ENCODE results near the gene PPFIA2. TPM values are rescaled to one million over a fixed set of nuclear protein-coding genes. Genes with fewer than 3 reads are reported as not detected.

The PPFIA2 gene
- total and polyA plus RNA-seq, 5 donors = 0.62 to 3.0 (median 0.89) TPM

GRCh38 chr12:81502912-81503695 is 256.0 kb downstream of the PPFIA2 start:
- 49% methylated on average over 3 of the region's 3 CpGs for WGBS
- no peaks in the 10 kb centered on the region for H3K9me3 ChIP-seq (ENCODE audit: control insufficient read depth, low read length)
- H3K4me1 ChIP-seq (ENCODE audit: control insufficient read depth, insufficient read depth, low read length) = peaks cover 1% of the 10 kb centered on the region
- intact Hi-C loops (cut with DNase I) = no loop called here
- ATAC-seq (no peak), DNase-seq (no peak)
- no peak overlapping the region for H3K4me3 ChIP-seq (ENCODE audit: low read length)
- no peak overlapping the region for H3K27ac ChIP-seq (ENCODE audit: low read length)
- H3K27me3 ChIP-seq (ENCODE audit: control insufficient read depth, insufficient read depth) = no peaks in the 10 kb centered on the region

DNA sequence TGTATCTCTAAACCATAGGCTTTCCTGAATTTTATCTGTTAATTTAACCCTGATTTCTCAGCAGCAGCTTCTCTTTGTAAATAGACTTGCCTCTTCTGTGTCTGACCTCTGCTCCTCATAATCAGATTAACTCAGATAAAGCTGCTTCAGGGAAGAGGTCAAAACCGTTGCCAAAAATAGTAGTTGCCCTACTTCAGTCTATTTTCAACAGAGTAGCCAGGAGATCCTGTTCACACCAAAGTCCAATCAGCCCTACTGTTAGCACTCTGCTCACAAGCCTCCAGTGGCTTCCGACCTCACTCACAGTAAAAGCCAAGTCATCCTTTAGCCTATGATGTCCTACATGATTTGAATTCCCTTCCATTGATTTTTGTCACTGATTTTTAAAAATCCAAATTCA is 258.4 kb downstream of the PPFIA2 start:
- Histone ChIP-seq H3K27ac (ENCODE audit: low read length) (no peak overlapping the region), H3K9me3 (ENCODE audit: control insufficient read depth, low read length) (no peaks in the 10 kb centered on the region), H3K27me3 (ENCODE audit: control insufficient read depth, insufficient read depth) (no peaks in the 10 kb centered on the region), H3K4me3 (ENCODE audit: low read length) (no peak overlapping the region), H3K4me1 (ENCODE audit: control insufficient read depth, insufficient read depth, low read length) (peaks cover 1% of the 10 kb centered on the region)
- intact Hi-C loops (cut with DNase I) = no loop called here
- DNase-seq (no peak), ATAC-seq (peak; percentile 31 to 43)
- 41% methylated on average over 2 of the region's 2 CpGs for WGBS

GRCh38 chr12:81499809-81500208 is 259.3 kb downstream of the PPFIA2 start:
- WGBS = 29% methylated on average over 4 of the region's 4 CpGs
- intact Hi-C loops (cut with DNase I) = no loop called here
- peak; percentile 61 to 64 for ATAC-seq

DNA sequence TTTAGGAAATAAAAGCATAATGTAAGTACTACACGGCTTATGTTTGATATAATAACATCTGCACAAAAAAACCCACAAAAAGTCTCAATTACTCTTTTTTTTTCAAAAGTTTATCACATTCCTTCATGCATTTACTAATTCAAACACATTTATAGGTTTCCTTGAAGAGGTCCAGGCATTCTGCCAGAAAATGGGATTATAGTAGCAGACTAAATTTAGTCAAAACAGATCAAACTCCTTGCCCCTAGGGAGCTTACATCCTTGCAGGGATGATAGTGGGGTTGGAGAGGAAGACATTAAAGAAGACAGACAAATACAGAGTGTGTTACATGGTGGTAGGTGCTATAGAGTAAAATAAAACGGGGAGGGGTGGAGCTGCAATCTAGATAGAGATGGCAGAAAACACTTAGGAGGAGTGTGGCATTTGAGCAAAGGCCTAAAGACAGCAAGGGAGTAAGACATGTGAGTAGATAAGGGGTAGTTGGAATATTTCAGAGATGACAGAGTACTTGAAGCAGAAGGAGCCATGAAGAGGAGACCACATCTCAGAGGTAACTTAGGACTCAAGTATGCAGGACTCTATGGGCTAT is 266.9 kb downstream of the PPFIA2 start:
- WGBS = 44% methylated on average over 2 of the region's 2 CpGs
- ATAC-seq = no peak

More at GRCh38 chr12:81499809-81500208, 259.3 kb downstream of the PPFIA2 start:
- Histone ChIP-seq H3K4me1 (ENCODE audit: control insufficient read depth, insufficient read depth, low read length) (peaks cover 1% of the 10 kb centered on the region), H3K27ac (ENCODE audit: low read length) (no peak overlapping the region), H3K27me3 (ENCODE audit: control insufficient read depth, insufficient read depth) (no peaks in the 10 kb centered on the region), H3K9me3 (ENCODE audit: control insufficient read depth, low read length) (no peaks in the 10 kb centered on the region), H3K4me3 (ENCODE audit: low read length) (no peak overlapping the region)
- DNase-seq = no peak

DNA sequence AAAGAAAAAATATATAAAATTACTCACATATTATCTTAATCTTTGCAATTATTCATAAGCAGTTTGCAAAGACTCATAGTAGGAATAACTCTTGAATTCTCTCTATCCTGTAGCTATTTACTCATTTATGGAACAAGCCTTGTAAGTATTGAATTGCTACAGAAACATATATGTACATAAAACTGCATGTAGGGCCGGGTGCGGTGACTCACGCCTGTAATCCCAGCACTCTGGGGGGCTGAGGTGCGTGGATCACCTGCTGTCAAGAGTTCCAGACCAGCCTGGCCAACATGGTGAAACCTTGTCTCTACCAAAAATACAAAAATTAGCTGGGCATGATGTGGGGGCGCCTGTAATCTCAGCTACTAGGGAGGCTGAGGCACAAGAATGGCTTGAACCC is 286.2 kb downstream of the PPFIA2 start:
- no peaks in the 10 kb centered on the region for H3K9me3 ChIP-seq (ENCODE audit: control insufficient read depth, low read length)
- DNase-seq = no peak
- 85% methylated on average over 5 of the region's 5 CpGs for WGBS
- no peak overlapping the region for H3K27ac ChIP-seq (ENCODE audit: low read length)
- intact Hi-C loops (cut with DNase I) = no loop called here
- no peak overlapping the region for H3K4me3 ChIP-seq (ENCODE audit: low read length)
- no peaks in the 10 kb centered on the region for H3K4me1 ChIP-seq (ENCODE audit: control insufficient read depth, insufficient read depth, low read length)
- H3K27me3 ChIP-seq (ENCODE audit: control insufficient read depth, insufficient read depth) = no peaks in the 10 kb centered on the region
- no peak for ATAC-seq

More for the DNA sequence above, 266.9 kb downstream of the PPFIA2 start:
- Histone ChIP-seq H3K27ac (ENCODE audit: low read length) (no peak overlapping the region), H3K27me3 (ENCODE audit: control insufficient read depth, insufficient read depth) (no peaks in the 10 kb centered on the region), H3K9me3 (ENCODE audit: control insufficient read depth, low read length) (no peaks in the 10 kb centered on the region), H3K4me3 (ENCODE audit: low read length) (no peak overlapping the region), H3K4me1 (ENCODE audit: control insufficient read depth, insufficient read depth, low read length) (no peaks in the 10 kb centered on the region)
- DNase-seq = no peak
- intact Hi-C loops (cut with DNase I) = no loop called here

GRCh38 chr12:81470923-81471322 is 288.2 kb downstream of the PPFIA2 start:
- intact Hi-C loops (cut with DNase I) = no loop called here
- Histone ChIP-seq H3K4me3 (ENCODE audit: low read length) (no peak overlapping the region), H3K4me1 (ENCODE audit: control insufficient read depth, insufficient read depth, low read length) (no peaks in the 10 kb centered on the region), H3K9me3 (ENCODE audit: control insufficient read depth, low read length) (no peaks in the 10 kb centered on the region), H3K27me3 (ENCODE audit: control insufficient read depth, insufficient read depth) (no peaks in the 10 kb centered on the region), H3K27ac (ENCODE audit: low read length) (no peak overlapping the region)
- ATAC-seq = no peak
- 74% methylated on average over 1 of the region's 1 CpG for WGBS
- DNase-seq = no peak

GRCh38 chr12:81468206-81468605 is 290.9 kb downstream of the PPFIA2 start:
- Histone ChIP-seq H3K27ac (ENCODE audit: low read length) (no peak overlapping the region), H3K4me1 (ENCODE audit: control insufficient read depth, insufficient read depth, low read length) (peaks cover 1% of the 10 kb centered on the region), H3K4me3 (ENCODE audit: low read length) (no peak overlapping the region), H3K27me3 (ENCODE audit: control insufficient read depth, insufficient read depth) (no peaks in the 10 kb centered on the region), H3K9me3 (ENCODE audit: control insufficient read depth, low read length) (no peaks in the 10 kb centered on the region)
- ATAC-seq (no peak), DNase-seq (no peak)
- WGBS = 51% methylated on average over 2 of the region's 2 CpGs
- intact Hi-C loops (cut with DNase I) = loop anchor here in 1 of 4 donors (10.0 kb wide), 1 partner anchor 137 kb away; no protein-coding TSS in a partner anchor

- H3K9me3 ChIP-seq (ENCODE audit: control insufficient read depth, low read length) = no peaks in the 10 kb centered on the region
- ATAC-seq (no peak), DNase-seq (no peak)
- peaks cover 1% of the 10 kb centered on the region for H3K4me1 ChIP-seq (ENCODE audit: control insufficient read depth, insufficient read depth, low read length)
- no peak overlapping the region for H3K4me3 ChIP-seq (ENCODE audit: low read length)
- 90% methylated on average over 3 of the region's 3 CpGs for WGBS
- H3K27me3 ChIP-seq (ENCODE audit: control insufficient read depth, insufficient read depth) = no peaks in the 10 kb centered on the region
- no peak overlapping the region for H3K27ac ChIP-seq (ENCODE audit: low read length)
- intact Hi-C loops (cut with DNase I) = loop anchor here in 1 of 4 donors (10.0 kb wide), 1 partner anchor 139 kb away; no protein-coding TSS in a partner anchor
Observed at GRCh38 chr12:81465876-81466275, 293.3 kb downstream of the PPFIA2 start.

DNA sequence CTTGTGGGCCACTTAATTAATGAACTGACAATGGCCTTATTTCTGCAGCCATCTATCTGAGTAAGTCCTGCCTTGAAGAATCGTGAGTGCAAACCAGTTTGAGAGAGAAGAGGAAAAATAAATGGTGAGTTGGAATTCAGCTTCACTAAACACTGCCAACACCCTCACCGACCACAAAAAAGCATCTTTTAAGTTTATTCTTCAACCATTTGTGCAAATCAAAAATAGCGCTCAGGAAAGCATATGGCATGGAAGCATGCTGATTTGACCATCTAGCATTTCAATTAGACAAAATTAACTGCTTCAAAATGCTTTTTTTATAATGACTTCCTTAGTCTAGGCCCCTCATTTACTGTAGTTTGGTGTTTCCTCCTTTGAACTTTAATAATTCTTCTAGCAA is 294.0 kb downstream of the PPFIA2 start:
- no peaks in the 10 kb centered on the region for H3K27me3 ChIP-seq (ENCODE audit: control insufficient read depth, insufficient read depth)
- peaks cover 1% of the 10 kb centered on the region for H3K4me1 ChIP-seq (ENCODE audit: control insufficient read depth, insufficient read depth, low read length)
- no peaks in the 10 kb centered on the region for H3K9me3 ChIP-seq (ENCODE audit: control insufficient read depth, low read length)
- intact Hi-C loops (cut with DNase I) = loop anchor here in 1 of 4 donors (10.0 kb wide), 1 partner anchor 140 kb away; no protein-coding TSS in a partner anchor
- ATAC-seq (no peak), DNase-seq (no peak)
- WGBS = 82% methylated on average over 3 of the region's 3 CpGs
- no peak overlapping the region for H3K27ac ChIP-seq (ENCODE audit: low read length)
- no peak overlapping the region for H3K4me3 ChIP-seq (ENCODE audit: low read length)

DNA sequence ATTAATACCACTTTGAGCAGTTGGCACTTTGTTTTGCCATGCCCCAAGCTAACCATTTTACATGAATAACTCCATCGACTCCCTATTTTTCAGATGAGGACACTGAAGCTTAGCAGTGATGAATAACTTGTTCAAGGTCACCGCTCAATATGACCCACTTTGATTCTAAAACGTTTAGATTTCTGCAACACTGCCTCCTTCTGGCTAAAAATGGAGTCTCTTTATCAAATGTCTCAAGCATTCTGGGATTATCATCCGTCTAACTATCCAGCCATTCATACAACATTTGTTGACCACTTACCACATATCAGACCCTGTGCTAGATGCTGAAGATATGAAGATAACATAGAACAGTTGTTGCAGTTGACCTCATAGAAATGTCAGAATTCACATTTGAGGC is 298.0 kb downstream of the PPFIA2 start:
- WGBS = 61% methylated on average over 4 of the region's 4 CpGs

More for the DNA sequence above, 298.0 kb downstream of the PPFIA2 start:
- ATAC-seq = no peak
- Histone ChIP-seq H3K9me3 (ENCODE audit: control insufficient read depth, low read length) (no peaks in the 10 kb centered on the region), H3K27ac (ENCODE audit: low read length) (no peak overlapping the region), H3K27me3 (ENCODE audit: control insufficient read depth, insufficient read depth) (no peaks in the 10 kb centered on the region), H3K4me1 (ENCODE audit: control insufficient read depth, insufficient read depth, low read length) (peaks cover 1% of the 10 kb centered on the region), H3K4me3 (ENCODE audit: low read length) (no peak overlapping the region)
- no peak for DNase-seq
- intact Hi-C loops (cut with DNase I) = loop anchor here in 1 of 4 donors (10.0 kb wide), 1 partner anchor 144 kb away; no protein-coding TSS in a partner anchor
